ENCODE data around the gene FAM163B. TPM values are rescaled to one million over a fixed set of nuclear protein-coding genes. Genes with fewer than 3 reads are reported as not detected.

The FAM163B gene
- total RNA-seq, 4 donors from 2014 or later, result not detected

DNA sequence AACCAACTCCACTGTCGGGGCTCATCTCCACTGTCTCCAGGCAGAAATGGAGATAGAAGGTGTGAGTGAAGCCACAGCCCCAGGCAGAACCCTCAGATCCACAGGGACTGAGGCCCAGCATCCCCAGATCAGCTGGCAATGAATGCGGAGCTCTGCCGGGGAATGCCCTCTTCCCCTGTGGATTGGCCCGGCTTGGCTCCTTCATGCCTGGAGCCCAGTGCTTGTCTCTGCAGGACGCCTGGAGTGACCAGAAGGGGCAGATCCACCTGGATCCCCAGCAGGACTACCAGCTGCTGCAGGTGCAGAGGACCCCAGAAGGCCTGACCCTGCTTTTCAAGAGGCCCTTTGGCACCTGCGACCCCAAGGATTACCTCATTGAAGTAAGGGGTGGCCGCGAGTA is 30.4 kb upstream of the FAM163B start:
- DNase-seq, result no peak
- Histone ChIP-seq H3K36me3 (no peaks in the 10 kb centered on the region), H3K4me1 (no peaks in the 10 kb centered on the region), H3K27ac (no peak overlapping the region), H3K27me3 (no peaks in the 10 kb centered on the region), H3K4me3 (replicated peaks in 1 of 3) (no peak overlapping the region), H3K9me3 (no peaks in the 10 kb centered on the region)
- TF ChIP-seq, protein P1, sequence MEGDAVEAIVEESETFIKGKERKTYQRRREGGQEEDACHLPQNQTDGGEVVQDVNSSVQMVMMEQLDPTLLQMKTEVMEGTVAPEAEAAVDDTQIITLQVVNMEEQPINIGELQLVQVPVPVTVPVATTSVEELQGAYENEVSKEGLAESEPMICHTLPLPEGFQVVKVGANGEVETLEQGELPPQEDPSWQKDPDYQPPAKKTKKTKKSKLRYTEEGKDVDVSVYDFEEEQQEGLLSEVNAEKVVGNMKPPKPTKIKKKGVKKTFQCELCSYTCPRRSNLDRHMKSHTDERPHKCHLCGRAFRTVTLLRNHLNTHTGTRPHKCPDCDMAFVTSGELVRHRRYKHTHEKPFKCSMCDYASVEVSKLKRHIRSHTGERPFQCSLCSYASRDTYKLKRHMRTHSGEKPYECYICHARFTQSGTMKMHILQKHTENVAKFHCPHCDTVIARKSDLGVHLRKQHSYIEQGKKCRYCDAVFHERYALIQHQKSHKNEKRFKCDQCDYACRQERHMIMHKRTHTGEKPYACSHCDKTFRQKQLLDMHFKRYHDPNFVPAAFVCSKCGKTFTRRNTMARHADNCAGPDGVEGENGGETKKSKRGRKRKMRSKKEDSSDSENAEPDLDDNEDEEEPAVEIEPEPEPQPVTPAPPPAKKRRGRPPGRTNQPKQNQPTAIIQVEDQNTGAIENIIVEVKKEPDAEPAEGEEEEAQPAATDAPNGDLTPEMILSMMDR (IDR thresholded peaks at IDR 0.05), result no peak
- no peak for TF ChIP-seq POLR2A (IDR thresholded peaks at IDR 0.05)
- 84 to 97% methylated on average over 6 to 8 of the region's 8 CpGs for WGBS, 2 donors
- intact Hi-C loops (cut with DNase I), result no loop called here

DNA sequence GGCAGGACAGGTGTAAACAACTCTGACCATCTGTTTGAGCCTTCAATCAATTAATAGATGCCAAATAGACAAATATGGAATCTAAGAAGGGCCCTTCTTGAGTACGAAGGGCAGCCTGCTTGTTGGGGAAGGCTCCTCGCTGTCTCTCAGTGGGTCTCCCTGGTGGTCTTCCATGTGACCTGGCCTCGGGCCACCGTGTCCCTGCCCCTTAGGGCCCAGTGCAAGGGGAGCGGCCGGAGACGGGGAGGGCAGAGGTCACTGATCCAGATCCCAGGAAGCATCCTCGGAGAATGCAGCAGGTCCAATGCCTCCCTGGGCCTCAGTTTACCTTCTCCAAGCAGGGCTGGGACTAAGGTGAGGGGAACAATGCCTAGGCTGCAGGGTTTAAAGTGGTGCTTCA is 29.5 kb upstream of the FAM163B start:
- no peak overlapping the region for H3K4me3 ChIP-seq (replicated peaks in 1 of 3)
- no peak for DNase-seq
- no peaks in the 10 kb centered on the region for H3K9me3 ChIP-seq
- H3K4me1 ChIP-seq, result no peaks in the 10 kb centered on the region
- no peaks in the 10 kb centered on the region for H3K27me3 ChIP-seq
- no peak overlapping the region for H3K27ac ChIP-seq
- TF ChIP-seq, protein P1 (IDR thresholded peaks at IDR 0.05), result no peak
- TF ChIP-seq POLR2A (IDR thresholded peaks at IDR 0.05), result no peak
- 47 to 93% methylated on average over 5 to 8 of the region's 8 CpGs for WGBS, 2 donors
- no peaks in the 10 kb centered on the region for H3K36me3 ChIP-seq
- intact Hi-C loops (cut with DNase I), result no loop called here

DNA sequence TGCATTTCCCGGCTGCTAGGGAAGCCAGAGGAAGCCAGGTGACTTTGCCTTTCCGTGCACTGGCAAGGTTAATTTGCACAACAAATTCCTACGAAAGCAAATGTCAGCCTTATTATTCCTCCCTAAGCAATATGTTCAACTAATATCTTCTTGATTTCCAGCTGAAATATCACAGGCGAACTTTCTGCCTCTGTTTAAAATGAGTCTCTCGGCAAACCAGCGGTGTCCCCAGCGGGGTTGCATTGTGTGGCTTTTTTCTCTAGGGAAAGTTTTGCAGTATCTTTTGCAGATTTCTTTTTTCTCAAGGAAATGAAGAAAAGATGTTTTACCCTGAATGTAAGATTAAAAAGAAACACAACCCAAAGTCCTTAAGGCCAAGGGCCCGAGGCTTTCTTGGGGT is 28.9 kb upstream of the FAM163B start:
- no peak for DNase-seq
- no peaks in the 10 kb centered on the region for H3K27me3 ChIP-seq

DNA sequence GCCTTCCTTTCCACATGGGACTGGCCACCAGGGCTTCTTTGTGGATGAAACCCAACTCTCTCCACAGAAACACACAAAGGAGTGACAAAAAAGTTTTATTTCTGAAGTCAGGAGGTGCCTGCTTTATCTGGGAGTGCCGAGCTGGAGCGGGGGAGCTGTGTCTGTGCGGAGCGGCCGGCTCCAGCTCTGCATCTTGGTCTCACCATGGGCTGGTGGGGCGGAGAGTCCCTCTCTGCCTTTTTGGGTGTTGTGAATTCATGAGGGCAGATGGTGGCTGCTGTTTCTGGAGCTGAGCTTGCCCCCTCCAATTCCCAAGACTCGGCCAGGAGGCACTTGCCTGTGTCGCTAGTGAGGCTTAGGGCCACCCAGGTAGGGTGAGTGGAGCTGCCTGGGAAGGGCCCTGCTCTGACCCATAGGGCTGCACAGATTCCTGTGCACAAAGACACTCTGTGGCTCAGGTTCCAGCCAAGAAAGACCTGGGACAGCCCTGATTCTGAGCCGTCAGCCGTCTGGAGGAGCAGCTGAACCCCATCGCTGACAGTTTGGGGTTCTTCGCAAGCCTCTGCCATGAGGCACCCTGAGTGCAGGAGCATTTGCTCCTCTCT is 28.4 kb upstream of the FAM163B start:
- intact Hi-C loops (cut with DNase I), result no loop called here
- no peak overlapping the region for H3K27ac ChIP-seq
- WGBS, 2 donors, result 74 to 76% methylated on average over 4 to 8 of the region's 12 CpGs

More for the DNA sequence above, 28.9 kb upstream of the FAM163B start:
- H3K36me3 ChIP-seq, result no peaks in the 10 kb centered on the region
- no peak overlapping the region for H3K4me3 ChIP-seq (replicated peaks in 1 of 3)
- no peak for TF ChIP-seq POLR2A (IDR thresholded peaks at IDR 0.05)
- TF ChIP-seq, protein P1 (IDR thresholded peaks at IDR 0.05), result no peak
- intact Hi-C loops (cut with DNase I), result no loop called here
- H3K4me1 ChIP-seq, result no peaks in the 10 kb centered on the region
- H3K9me3 ChIP-seq, result no peaks in the 10 kb centered on the region
- WGBS, 2 donors, result 76 to 83% methylated on average over 8 of the region's 8 CpGs
- H3K27ac ChIP-seq, result no peak overlapping the region

DNA sequence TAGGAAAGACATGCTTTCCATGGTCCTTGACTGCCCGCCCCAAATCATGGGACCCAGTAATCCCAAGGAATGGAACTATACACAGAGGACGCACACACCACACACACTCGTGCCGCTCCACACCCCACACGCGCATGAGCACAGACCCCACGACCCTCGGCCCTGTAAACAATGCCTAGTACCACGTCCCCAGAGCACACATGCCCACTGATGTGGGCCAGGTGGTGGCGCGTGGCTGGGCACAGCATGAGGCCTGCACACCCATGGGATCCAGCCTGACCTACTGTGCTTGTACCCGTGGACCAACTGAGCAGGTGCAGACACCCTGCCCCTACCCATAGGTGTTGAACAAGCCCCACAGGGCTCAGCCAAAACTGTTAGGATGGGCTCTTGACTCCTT is 27.7 kb upstream of the FAM163B start:
- intact Hi-C loops (cut with DNase I), result no loop called here

More for the DNA sequence above, 28.4 kb upstream of the FAM163B start:
- H3K4me1 ChIP-seq, result no peaks in the 10 kb centered on the region
- no peak for TF ChIP-seq POLR2A (IDR thresholded peaks at IDR 0.05)
- TF ChIP-seq, protein P1 (IDR thresholded peaks at IDR 0.05), result no peak
- H3K4me3 ChIP-seq (replicated peaks in 1 of 3), result no peak overlapping the region
- no peaks in the 10 kb centered on the region for H3K27me3 ChIP-seq
- no peaks in the 10 kb centered on the region for H3K9me3 ChIP-seq
- H3K36me3 ChIP-seq, result no peaks in the 10 kb centered on the region
- DNase-seq, result no peak

More for the DNA sequence above, 27.7 kb upstream of the FAM163B start:
- no peaks in the 10 kb centered on the region for H3K27me3 ChIP-seq
- TF ChIP-seq, protein P1 (IDR thresholded peaks at IDR 0.05), result no peak
- no peak for TF ChIP-seq POLR2A (IDR thresholded peaks at IDR 0.05)
- no peak overlapping the region for H3K4me3 ChIP-seq (replicated peaks in 1 of 3)
- no peaks in the 10 kb centered on the region for H3K9me3 ChIP-seq
- H3K36me3 ChIP-seq, result no peaks in the 10 kb centered on the region
- 84 to 89% methylated on average over 11 to 12 of the region's 12 CpGs for WGBS, 2 donors
- DNase-seq, result no peak
- no peaks in the 10 kb centered on the region for H3K4me1 ChIP-seq
- H3K27ac ChIP-seq, result no peak overlapping the region

Data from thyroid gland (tissue), 4 donors.